Measurements from ENCODE around the gene KSR2.
"Not testable (repeated sequence)": the region's sequence is repeated elsewhere in the genome, so short reads cannot be mapped to it uniquely, and the experiment has no call there.

Gene KSR2

GRCh38 chr12:117820216-117820907, 148.4 kb downstream of the KSR2 start:
- no peak for DNase-seq (ENCODE audit: low spot score)

GRCh38 chr12:117819160-117819559, 149.6 kb downstream of the KSR2 start:
- DNase-seq (ENCODE audit: low spot score) = no peak

- no peak for DNase-seq (ENCODE audit: low spot score)
Observed at GRCh38 chr12:117818400-117818799, 150.4 kb downstream of the KSR2 start.

GRCh38 chr12:117809509-117809908, 159.3 kb downstream of the KSR2 start:
- DNase-seq (ENCODE audit: low spot score) = no peak

GRCh38 chr12:117807946-117808345, 160.8 kb downstream of the KSR2 start:
- DNase-seq (ENCODE audit: low spot score) = no peak

- no peak for DNase-seq (ENCODE audit: low spot score)
Observed at GRCh38 chr12:117807355-117807754, 161.4 kb downstream of the KSR2 start.

GRCh38 chr12:117805865-117806264, 162.9 kb downstream of the KSR2 start:
- DNase-seq (ENCODE audit: low spot score) = no peak

GRCh38 chr12:117803001-117803400, 165.8 kb downstream of the KSR2 start:
- DNase-seq (ENCODE audit: low spot score) = no peak

GRCh38 chr12:117800711-117801110, 168.1 kb downstream of the KSR2 start:
- DNase-seq (ENCODE audit: low spot score) = not testable (repeated sequence)

- DNase-seq (ENCODE audit: low spot score) = no peak
Observed at GRCh38 chr12:117797202-117797601, 171.6 kb downstream of the KSR2 start.

- DNase-seq (ENCODE audit: low spot score) = no peak
Observed at GRCh38 chr12:117792877-117793424, 175.8 kb downstream of the KSR2 start.

GRCh38 chr12:117792471-117792870, 176.3 kb downstream of the KSR2 start:
- DNase-seq (ENCODE audit: low spot score) = no peak

- no peak for DNase-seq (ENCODE audit: low spot score)
Observed at GRCh38 chr12:117790948-117791347, 177.8 kb downstream of the KSR2 start.

GRCh38 chr12:117790198-117790597, 178.6 kb downstream of the KSR2 start:
- DNase-seq (ENCODE audit: low spot score) = no peak

- no peak for DNase-seq (ENCODE audit: low spot score)
Observed at GRCh38 chr12:117789195-117789912, 179.4 kb downstream of the KSR2 start.

- no peak for DNase-seq (ENCODE audit: low spot score)
Observed at GRCh38 chr12:117778656-117779055, 190.1 kb downstream of the KSR2 start.

- DNase-seq (ENCODE audit: low spot score) = no peak
Observed at GRCh38 chr12:117774941-117775775, 193.6 kb downstream of the KSR2 start.

GRCh38 chr12:117768860-117769259, 199.9 kb downstream of the KSR2 start:
- no peak for DNase-seq (ENCODE audit: low spot score)

- DNase-seq (ENCODE audit: low spot score) = no peak
Observed at GRCh38 chr12:117766008-117766407, 202.8 kb downstream of the KSR2 start.

- no peak for DNase-seq (ENCODE audit: low spot score)
Observed at GRCh38 chr12:117762143-117762542, 206.6 kb downstream of the KSR2 start.

GRCh38 chr12:117761528-117762100, 207.2 kb downstream of the KSR2 start:
- no peak for DNase-seq (ENCODE audit: low spot score)

GRCh38 chr12:117760990-117761389, 207.8 kb downstream of the KSR2 start:
- DNase-seq (ENCODE audit: low spot score) = no peak
